Colon (tissue), 2 donors: Measurements from ENCODE around the gene GADD45B.
"Not testable (repeated sequence)": the region's sequence is repeated elsewhere in the genome, so short reads cannot be mapped to it uniquely, and the experiment has no call there.

Experiments used
- FAIRE-seq: peaks from 2 replicates; lab custom pipeline; 2012; peaks lifted over from hg19 to GRCh38; lab: Jason Lieb, UNC
- donor health status: control.
- donor health status: control.

Gene GADD45B

GRCh38 chr19:2488405-2488941, 12.5 kb downstream of the GADD45B start:
- FAIRE-seq = no peak

GRCh38 chr19:2488942-2489731, 13.2 kb downstream of the GADD45B start:
- no peak for FAIRE-seq

GRCh38 chr19:2490659-2491058, 14.7 kb downstream of the GADD45B start:
- no peak for FAIRE-seq

- FAIRE-seq = no peak
Measured at GRCh38 chr19:2491130-2491801, 15.3 kb downstream of the GADD45B start.

- no peak for FAIRE-seq
Measured at GRCh38 chr19:2492870-2493269, 16.9 kb downstream of the GADD45B start.

GRCh38 chr19:2493448-2493847, 17.5 kb downstream of the GADD45B start:
- FAIRE-seq = not testable (repeated sequence)

GRCh38 chr19:2494084-2494446, 18.1 kb downstream of the GADD45B start:
- FAIRE-seq = no peak

- FAIRE-seq = no peak
Measured at GRCh38 chr19:2494447-2495129, 18.7 kb downstream of the GADD45B start.

GRCh38 chr19:2495130-2495641, 19.3 kb downstream of the GADD45B start:
- FAIRE-seq = no peak

- no peak for FAIRE-seq
Measured at GRCh38 chr19:2495651-2496316, 19.9 kb downstream of the GADD45B start.

GRCh38 chr19:2497186-2497585, 21.3 kb downstream of the GADD45B start:
- FAIRE-seq = no peak

GRCh38 chr19:2500156-2500555, 24.2 kb downstream of the GADD45B start:
- FAIRE-seq = no peak

- FAIRE-seq = no peak
Measured at GRCh38 chr19:2500841-2501261, 24.9 kb downstream of the GADD45B start.

- no peak for FAIRE-seq
Measured at GRCh38 chr19:2503521-2504109, 27.7 kb downstream of the GADD45B start.

- not testable (repeated sequence) for FAIRE-seq
Measured at GRCh38 chr19:2506656-2507055, 30.7 kb downstream of the GADD45B start.

- FAIRE-seq = no peak
Measured at GRCh38 chr19:2507109-2507508, 31.2 kb downstream of the GADD45B start.

- no peak for FAIRE-seq
Measured at GRCh38 chr19:2509096-2509495, 33.2 kb downstream of the GADD45B start.

GRCh38 chr19:2511570-2511969, 35.6 kb downstream of the GADD45B start:
- FAIRE-seq = no peak

GRCh38 chr19:2511991-2512390, 36.1 kb downstream of the GADD45B start:
- FAIRE-seq = no peak

GRCh38 chr19:2512523-2513431, 36.9 kb downstream of the GADD45B start:
- no peak for FAIRE-seq
